ENCODE results near the gene EIF4E3.

DNA sequence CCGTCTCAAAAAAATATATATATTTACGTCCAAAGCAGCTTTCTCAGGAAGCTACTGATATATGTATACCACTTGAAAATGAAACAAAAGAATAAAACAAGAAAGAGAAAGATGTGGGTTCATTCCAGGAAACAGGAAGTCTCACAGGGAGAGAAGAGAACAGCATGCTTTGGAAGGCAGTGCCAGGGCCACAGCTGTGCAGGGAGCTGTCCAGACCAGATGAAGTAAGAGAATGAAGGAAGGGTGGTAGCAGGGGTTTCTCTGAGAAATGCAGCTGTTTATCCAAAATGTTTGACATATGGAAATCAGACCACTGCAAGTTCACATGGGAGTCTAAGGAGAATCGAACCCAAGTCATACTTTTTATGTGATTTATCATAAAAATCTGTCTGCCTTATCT is 19.5 kb upstream of the EIF4E3 start:
- TF ChIP-seq, protein P1, sequence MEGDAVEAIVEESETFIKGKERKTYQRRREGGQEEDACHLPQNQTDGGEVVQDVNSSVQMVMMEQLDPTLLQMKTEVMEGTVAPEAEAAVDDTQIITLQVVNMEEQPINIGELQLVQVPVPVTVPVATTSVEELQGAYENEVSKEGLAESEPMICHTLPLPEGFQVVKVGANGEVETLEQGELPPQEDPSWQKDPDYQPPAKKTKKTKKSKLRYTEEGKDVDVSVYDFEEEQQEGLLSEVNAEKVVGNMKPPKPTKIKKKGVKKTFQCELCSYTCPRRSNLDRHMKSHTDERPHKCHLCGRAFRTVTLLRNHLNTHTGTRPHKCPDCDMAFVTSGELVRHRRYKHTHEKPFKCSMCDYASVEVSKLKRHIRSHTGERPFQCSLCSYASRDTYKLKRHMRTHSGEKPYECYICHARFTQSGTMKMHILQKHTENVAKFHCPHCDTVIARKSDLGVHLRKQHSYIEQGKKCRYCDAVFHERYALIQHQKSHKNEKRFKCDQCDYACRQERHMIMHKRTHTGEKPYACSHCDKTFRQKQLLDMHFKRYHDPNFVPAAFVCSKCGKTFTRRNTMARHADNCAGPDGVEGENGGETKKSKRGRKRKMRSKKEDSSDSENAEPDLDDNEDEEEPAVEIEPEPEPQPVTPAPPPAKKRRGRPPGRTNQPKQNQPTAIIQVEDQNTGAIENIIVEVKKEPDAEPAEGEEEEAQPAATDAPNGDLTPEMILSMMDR (IDR thresholded peaks at IDR 0.05), result no peak
- TF ChIP-seq POLR2AphosphoS5 (IDR thresholded peaks at IDR 0.05) (no peak), POLR2A (IDR thresholded peaks at IDR 0.05) (no peak), EP300 (IDR thresholded peaks at IDR 0.05) (no peak)

Data from upper lobe of left lung (tissue), 4 donors.